Measurements from ENCODE around the gene GRIK5.
A peak's percentile ranks its signal among the peaks of the same experiment; 100 is the strongest.
"Not testable (repeated sequence)": the region's sequence is repeated elsewhere in the genome, so short reads cannot be mapped to it uniquely, and the experiment has no call there.

The GRIK5 gene, protein sequence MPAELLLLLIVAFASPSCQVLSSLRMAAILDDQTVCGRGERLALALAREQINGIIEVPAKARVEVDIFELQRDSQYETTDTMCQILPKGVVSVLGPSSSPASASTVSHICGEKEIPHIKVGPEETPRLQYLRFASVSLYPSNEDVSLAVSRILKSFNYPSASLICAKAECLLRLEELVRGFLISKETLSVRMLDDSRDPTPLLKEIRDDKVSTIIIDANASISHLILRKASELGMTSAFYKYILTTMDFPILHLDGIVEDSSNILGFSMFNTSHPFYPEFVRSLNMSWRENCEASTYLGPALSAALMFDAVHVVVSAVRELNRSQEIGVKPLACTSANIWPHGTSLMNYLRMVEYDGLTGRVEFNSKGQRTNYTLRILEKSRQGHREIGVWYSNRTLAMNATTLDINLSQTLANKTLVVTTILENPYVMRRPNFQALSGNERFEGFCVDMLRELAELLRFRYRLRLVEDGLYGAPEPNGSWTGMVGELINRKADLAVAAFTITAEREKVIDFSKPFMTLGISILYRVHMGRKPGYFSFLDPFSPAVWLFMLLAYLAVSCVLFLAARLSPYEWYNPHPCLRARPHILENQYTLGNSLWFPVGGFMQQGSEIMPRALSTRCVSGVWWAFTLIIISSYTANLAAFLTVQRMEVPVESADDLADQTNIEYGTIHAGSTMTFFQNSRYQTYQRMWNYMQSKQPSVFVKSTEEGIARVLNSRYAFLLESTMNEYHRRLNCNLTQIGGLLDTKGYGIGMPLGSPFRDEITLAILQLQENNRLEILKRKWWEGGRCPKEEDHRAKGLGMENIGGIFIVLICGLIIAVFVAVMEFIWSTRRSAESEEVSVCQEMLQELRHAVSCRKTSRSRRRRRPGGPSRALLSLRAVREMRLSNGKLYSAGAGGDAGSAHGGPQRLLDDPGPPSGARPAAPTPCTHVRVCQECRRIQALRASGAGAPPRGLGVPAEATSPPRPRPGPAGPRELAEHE

GRCh38 chr19:42069619-42070351, at the start of gene GRIK5:
Gene GRIK5 (minus strand): TSS chr19:42070206. CDS start chr19:42065770, 4,436 bp downstream.
- DNase-seq = no peak

- DNase-seq = no peak
Measured at GRCh38 chr19:42117076-42117475, 47.1 kb upstream of the GRIK5 start.

- no peak for DNase-seq
Measured at GRCh38 chr19:42116308-42117075, 46.5 kb upstream of the GRIK5 start.

- no peak for DNase-seq
Measured at GRCh38 chr19:42115705-42116104, 45.7 kb upstream of the GRIK5 start.

GRCh38 chr19:42115219-42115618, 45.2 kb upstream of the GRIK5 start:
- DNase-seq = no peak

GRCh38 chr19:42114412-42114811, 44.4 kb upstream of the GRIK5 start:
- DNase-seq = no peak

- DNase-seq = no peak
Measured at GRCh38 chr19:42113641-42114348, 43.8 kb upstream of the GRIK5 start.

DNA sequence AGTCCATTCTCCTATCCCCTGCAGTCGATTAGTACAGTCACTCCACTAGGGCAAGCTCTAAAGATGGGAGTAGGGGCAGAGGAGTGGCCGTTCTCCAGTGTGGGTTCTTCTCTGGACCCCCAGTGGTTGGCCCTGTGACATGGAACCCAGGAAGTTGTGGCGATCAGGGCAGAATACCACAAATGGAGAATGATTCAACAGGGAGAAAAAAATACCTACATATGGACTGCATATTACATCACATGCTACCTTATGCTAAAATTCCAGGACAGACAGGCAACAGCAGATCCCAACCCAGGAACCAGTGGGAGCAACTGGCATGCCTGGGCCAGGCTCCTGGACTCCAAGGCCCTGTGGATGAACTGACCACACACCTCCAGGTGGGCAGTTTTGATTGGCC, 41.8 kb upstream of the GRIK5 start:
- DNase-seq = no peak

GRCh38 chr19:42111384-42111783, 41.4 kb upstream of the GRIK5 start:
- DNase-seq = no peak

DNA sequence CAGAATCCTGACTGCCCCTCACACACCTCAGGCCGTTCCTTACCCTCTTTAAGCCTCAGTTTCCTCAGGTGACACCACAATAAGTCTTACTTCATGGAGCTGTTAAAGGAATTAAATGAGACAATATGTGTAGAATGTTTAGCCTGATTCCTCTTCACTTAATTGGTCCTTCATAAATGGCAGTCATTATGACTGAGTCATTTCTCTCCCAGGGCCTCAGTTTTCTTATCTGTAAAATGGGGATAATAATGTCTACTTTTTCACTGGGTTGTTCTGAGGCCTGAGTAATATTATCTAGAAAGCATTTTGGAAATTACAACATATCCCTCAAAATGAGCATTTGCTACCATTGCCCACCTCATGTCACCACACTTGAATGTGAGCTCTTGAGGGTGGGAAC, 40.7 kb upstream of the GRIK5 start:
- DNase-seq = no peak

DNA sequence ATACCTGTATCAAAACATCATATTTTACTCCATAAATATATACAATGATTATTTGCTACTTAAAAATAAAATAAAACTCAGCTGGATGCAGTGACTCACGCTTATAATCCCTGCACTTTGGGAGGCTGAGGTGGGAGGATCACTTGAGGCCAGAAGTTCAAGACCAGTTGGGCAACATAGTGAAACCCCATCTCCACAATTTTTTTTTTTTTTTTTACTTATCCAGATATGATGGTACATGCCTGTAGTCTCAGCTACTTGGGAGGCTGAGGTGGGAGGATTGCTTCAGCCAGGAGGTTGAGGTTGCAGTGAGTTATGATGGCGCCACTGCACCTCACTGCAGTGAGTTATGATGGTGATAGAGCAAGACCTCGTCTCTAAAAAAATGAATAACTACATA, 39.9 kb upstream of the GRIK5 start:
- DNase-seq = no peak

GRCh38 chr19:42108527-42109389, 38.8 kb upstream of the GRIK5 start:
- peak; percentile 91 for DNase-seq

DNA sequence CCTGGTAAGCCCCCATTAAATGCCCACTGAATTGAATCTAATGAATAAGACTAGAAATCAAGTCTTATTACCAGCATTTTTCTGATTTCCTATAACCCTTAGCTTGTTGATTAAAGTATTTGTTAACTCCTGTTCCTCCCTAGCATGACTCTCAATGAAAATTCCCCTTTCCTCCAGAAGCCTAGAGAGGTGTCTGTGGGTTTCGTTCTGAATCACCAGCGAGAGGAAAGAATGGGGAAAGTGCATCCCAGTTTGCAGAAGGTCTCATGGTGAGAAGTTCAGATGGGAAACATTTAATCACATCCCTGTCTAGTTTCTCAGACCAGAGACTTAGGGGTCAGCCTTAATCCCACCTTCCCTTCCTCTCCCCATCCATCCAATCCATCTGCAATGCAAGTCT, 35.4 kb upstream of the GRIK5 start:
- DNase-seq = no peak

GRCh38 chr19:42102877-42103276, 32.9 kb upstream of the GRIK5 start:
- no peak for DNase-seq

GRCh38 chr19:42100241-42100640, 30.2 kb upstream of the GRIK5 start:
- DNase-seq = not testable (repeated sequence)

DNA sequence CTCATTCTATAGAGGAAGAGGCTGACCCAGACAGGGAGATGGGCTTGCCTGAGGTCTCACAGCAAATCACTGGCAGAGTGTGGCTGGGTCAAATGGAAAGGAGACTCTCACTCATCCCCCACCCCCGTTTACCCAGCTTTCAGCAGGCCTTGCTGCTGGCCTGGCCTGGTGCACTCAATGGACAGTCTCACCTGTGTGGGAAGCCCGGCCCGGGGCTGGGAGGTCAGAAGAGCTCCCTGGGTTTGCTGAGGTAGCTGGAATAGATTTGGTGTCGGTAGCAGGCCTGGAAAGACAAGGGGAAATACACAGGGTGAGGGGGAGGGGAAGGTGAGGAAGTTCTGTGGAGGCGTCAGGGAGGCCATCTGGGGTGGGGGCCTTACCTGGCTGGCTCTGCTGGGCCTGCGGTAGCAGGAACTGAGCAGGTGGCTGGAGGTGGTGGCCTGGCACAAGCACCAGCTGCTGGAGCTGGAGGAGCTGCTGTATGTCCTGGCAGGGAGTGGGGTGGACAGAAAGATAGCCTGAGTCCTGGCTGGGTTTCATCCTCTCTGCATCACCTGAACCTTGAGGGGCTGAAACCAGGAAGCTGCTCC, 29.4 kb upstream of the GRIK5 start:
- DNase-seq = no peak

GRCh38 chr19:42098781-42099180, 28.8 kb upstream of the GRIK5 start:
- no peak for DNase-seq

DNA sequence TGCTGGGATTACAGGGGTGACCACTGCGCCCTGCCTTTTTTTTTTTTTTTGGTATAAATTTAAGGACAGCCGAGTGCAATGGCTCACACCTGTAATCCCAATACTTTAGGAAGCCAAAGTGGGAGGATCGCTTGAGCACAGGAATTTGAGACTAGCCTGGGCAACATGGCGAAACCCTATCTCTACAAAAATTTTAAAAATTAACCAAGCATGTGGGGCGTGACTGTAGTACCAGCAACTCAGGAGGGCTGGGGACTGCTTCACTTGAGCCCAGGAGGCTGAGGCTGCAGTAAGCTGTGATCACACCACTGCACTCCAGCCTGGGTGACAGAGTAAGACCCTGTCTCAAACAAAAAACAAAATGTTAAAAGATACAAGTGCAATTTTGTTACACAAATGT, 27.5 kb upstream of the GRIK5 start:
- no peak for DNase-seq

GRCh38 chr19:42096255-42096837, 26.3 kb upstream of the GRIK5 start:
- no peak for DNase-seq

- no peak for DNase-seq
Measured at GRCh38 chr19:42095814-42096230, 25.8 kb upstream of the GRIK5 start.
